K562 (cell line): ENCODE measurements around the gene RREB1. TPM values are rescaled to one million over a fixed set of nuclear protein-coding genes. Genes with fewer than 3 reads are reported as not detected.

ENCODE experiments used
- CCNT2 ChIP-seq: IDR thresholded peaks from 2 replicates; pipeline ENCODE4 v1.6.1; 2011; ENCODE audit warnings: borderline replicate concordance, low read depth, mild to moderate bottlenecking, moderate library complexity, mixed read lengths, low read length; ENCODE audit not compliant: insufficient read length; ENCODE audit errors: extremely low read depth
- E4F1 ChIP-seq: fragments of 250-450 bp; sonication (Bioruptor Pico); IDR thresholded peaks from 2 replicates; pipeline ENCODE4 v1.5.0; 2021; ENCODE audit warnings: mild to moderate bottlenecking, borderline replicate concordance
- FOXP4 ChIP-seq: sonication (generic); formaldehyde crosslinking; IDR thresholded peaks from 2 replicates; pipeline ENCODE4 v1.8.0; 2022; ENCODE audit warnings: mild to moderate bottlenecking, missing genetic modification reagents, borderline replicate concordance
- HMGXB4 ChIP-seq: sonication (generic); formaldehyde crosslinking; IDR thresholded peaks from 2 replicates; pipeline ENCODE4 v1.8.1; 2023; ENCODE audit warnings: mild to moderate bottlenecking, missing genetic modification reagents
- IRF9 ChIP-seq: fragments of 450-650 bp; IDR thresholded peaks from 2 replicates; pipeline ENCODE4 v1.6.1; 2016; ENCODE audit warnings: missing biosample characterization, missing genetic modification characterization
- KDM5B ChIP-seq: fragments of 200-600 bp; sonication (generic); IDR thresholded peaks from 2 replicates; pipeline ENCODE4 v1.6.1; 2012; ENCODE audit warnings: low read depth, mild to moderate bottlenecking, moderate library complexity, low read length, control low read depth, inconsistent platforms; ENCODE audit not compliant: insufficient replicate concordance
- NONO ChIP-seq, 2 experiments: fragments of 200-400 bp in 1 of 2; fragments of 450-650 bp in 1 of 2; formaldehyde crosslinking in 1 of 2; IDR thresholded peaks; 2 replicates each; pipeline ENCODE4 v1.6.1; 2017; ENCODE audit warnings: low read depth in 2 of 2, mild to moderate bottlenecking in 2 of 2, moderate library complexity in 2 of 2, low read length in 1 of 2
- PHB2 ChIP-seq: fragments of 450-650 bp; IDR thresholded peaks from 2 replicates; pipeline ENCODE4 v1.6.1; 2017; ENCODE audit warnings: low read depth
- RCOR1 ChIP-seq, 2 experiments: IDR thresholded peaks; 2 replicates each; pipeline ENCODE4 v1.6.1; 2012; ENCODE audit warnings: low read depth in 2 of 2, low read length in 2 of 2, borderline replicate concordance in 1 of 2, improper control_type of control experiment in 1 of 2
- TEAD4 ChIP-seq, 2 experiments: sonication (generic) in 1 of 2; formaldehyde crosslinking in 1 of 2; IDR thresholded peaks; 2 replicates each; pipeline versions ENCODE4 v1.6.1 to v1.8.0; 2012 to 2022; ENCODE audit warnings: borderline replicate concordance in 1 of 2, inconsistent platforms in 1 of 2, low read length in 1 of 2, mild to moderate bottlenecking in 1 of 2, missing genetic modification reagents in 1 of 2
- ZBTB8A ChIP-seq: fragments of 450-650 bp; IDR thresholded peaks from 2 replicates; pipeline ENCODE4 v1.6.1; 2018; ENCODE audit warnings: mild to moderate bottlenecking, moderate library complexity; ENCODE audit not compliant: partially characterized antibody
- ZHX1 ChIP-seq: fragments of 150-350 bp; conservative IDR thresholded peaks from 2 replicates; pipeline ENCODE4 v1.6.1; 2014; ENCODE audit warnings: low read length
- ZNF431 ChIP-seq: sonication (generic); formaldehyde crosslinking; IDR thresholded peaks from 2 replicates; pipeline ENCODE4 v1.8.0; 2022; ENCODE audit warnings: mild to moderate bottlenecking, missing genetic modification reagents
- ZNF511 ChIP-seq: sonication (generic); formaldehyde crosslinking; IDR thresholded peaks from 2 replicates; pipeline ENCODE4 v1.8.0; 2022; ENCODE audit warnings: mild to moderate bottlenecking, missing genetic modification reagents
- polyA plus RNA-seq, 8 experiments: library from polyadenylated mRNA; depleted of rRNA in 4 of 8; stranded (reverse) in 5 of 8; unstranded in 3 of 8; fragments of >200 nt; fragmentation: Nextera tagmentation in 2 of 8; fragmentation: Illumina TruSeq in 1 of 8; extraction: Ambion mirVana in 2 of 8; extraction: Trizol in 1 of 8; gene quantifications; 2 replicates each; pipeline versions ENCODE4 v1.2.1 to v1.2.3, GENCODE V29; 2011 to 2014; ENCODE audit warnings: inconsistent platforms in 1 of 8, missing spikeins in 1 of 8
- total RNA-seq, 7 experiments: library from RNA; depleted of rRNA in 6 of 7; stranded (reverse); fragments of >200 nt in 6 of 7; fragmentation: Illumina TruSeq in 2 of 7; extraction: Trizol in 2 of 7; gene quantifications; 2 replicates each; pipeline versions ENCODE4 v1.2.1 to v1.2.3, GENCODE V29; 2011 to 2021; ENCODE audit warnings: low replicate concordance in 1 of 7

Gene RREB1
- total and polyA plus RNA-seq, 9 of the 15 experiments (the other 6 are each of a cell fraction or from before 2014, with no cell fraction given): 3.3 to 64.2 (median 19.3) TPM

- TF ChIP-seq PHB2 (no peak), TEAD4 (IDR thresholded peaks at IDR 0.05; ENCODE audit: low read length) (no peak), TEAD4 (CRISPR knock-in tag; IDR thresholded peaks at IDR 0.05; ENCODE audit: borderline replicate concordance) (0 out of 2 replicates have a peak, but pooled peaks have one; percentile 49), IRF9 (tag) (no peak), ZHX1 (no peak), NONO (IDR thresholded peaks at IDR 0.05; ENCODE audit: low read depth in 2 of 2, low read length in 1 of 2) (no peak), CCNT2 (no peak), ZBTB8A (no peak), RCOR1 (IDR thresholded peaks at IDR 0.05; ENCODE audit: borderline replicate concordance in 1 of 2, low read depth in 2 of 2, low read length in 2 of 2) (no peak), ZNF431 (0 out of 2 replicates have a peak, but pooled peaks have one; percentile 26), FOXP4 (no peak), ZNF511 (CRISPR knock-in tag) (peak; percentile 30; the same call in 1 of the 2 replicates), HMGXB4 (CRISPR knock-in tag) (no peak), KDM5B (no peak), E4F1 (CRISPR knock-in tag) (no peak)
These were observed 165.9 kb downstream of the RREB1 start (continued) for GRCh38 chr6:7273709-7274108.
